SK-N-SH (cell line): Measurements from ENCODE around the gene ECI1. TPM values are rescaled to one million over a fixed set of nuclear protein-coding genes. Genes with fewer than 3 reads are reported as not detected.

Experiments
- CTCF ChIA-PET: fragments of 300-600, 350-600 bp; formaldehyde crosslinking; extraction: SDS; loops from one replicate; lab custom pipeline; 2021; lab: Yijun Ruan, JAX
- POLR2A ChIA-PET: fragments of 350-600 bp; sonication (Branson Sonifier 250); formaldehyde crosslinking; extraction: SDS; loops from one replicate; lab custom pipeline; 2020; ENCODE audit warnings: antibody characterized with exemption, inconsistent platforms; lab: Yijun Ruan, JAX
- DNase-seq: peaks from one replicate; pipeline ENCODE4 v3.0.0; 2012
- H2AFZ ChIP-seq: fragments of 200-600 bp; sonication (generic); 2 replicates; pipeline ENCODE4 v1.8.1; 2016; ENCODE audit warnings: antibody characterized with exemption, mild to moderate bottlenecking, low read depth
- H3F3A ChIP-seq: fragments of 200-600 bp; sonication (generic); replicated peaks from 2 replicates; pipeline ENCODE3; 2016; ENCODE audit warnings: antibody characterized with exemption, mild to moderate bottlenecking; ENCODE audit not compliant: insufficient read depth
- H3K27ac ChIP-seq, 2 experiments: fragments of 200-500 bp in 1 of 2; fragments of 200-600 bp in 1 of 2; sonication (Bioruptor generic) in 1 of 2; sonication (generic), shearing (Covaris generic) in 1 of 2; 2 replicates each; pipeline versions ENCODE4 v1.5.1 to v1.6.1; 2014 to 2016; ENCODE audit warnings: low read depth in 2 of 2, inconsistent platforms in 1 of 2, low read length in 1 of 2, mild to moderate bottlenecking in 1 of 2, mixed read lengths in 1 of 2
- H3K27me3 ChIP-seq: fragments of 200-600 bp; sonication (generic), shearing (Covaris generic); 2 replicates; pipeline ENCODE4 v1.6.1; 2016; ENCODE audit warnings: mixed run types; ENCODE audit not compliant: insufficient read depth
- H3K36me3 ChIP-seq, 2 experiments: fragments of 200-500 bp in 1 of 2; fragments of 200-600 bp in 1 of 2; sonication (Bioruptor generic) in 1 of 2; sonication (generic) in 1 of 2; replicated peaks in 1 of 2; 2 replicates each; pipeline versions ENCODE3 to v1.5.1; 2014 to 2016; ENCODE audit warnings: low read length in 1 of 2, mild to moderate bottlenecking in 1 of 2; ENCODE audit not compliant: insufficient read depth in 2 of 2, control insufficient read depth in 1 of 2
- H3K4me1 ChIP-seq, 2 experiments: fragments of 200-500 bp in 1 of 2; fragments of 200-600 bp in 1 of 2; sonication (Bioruptor generic) in 1 of 2; sonication (generic), shearing (Covaris generic) in 1 of 2; 2 replicates each; pipeline versions ENCODE4 v1.5.1 to v1.6.1; 2014 to 2016; ENCODE audit warnings: low read depth in 1 of 2, low read length in 1 of 2, mixed run types in 1 of 2; ENCODE audit not compliant: insufficient read depth in 2 of 2, control insufficient read depth in 1 of 2
- H3K4me2 ChIP-seq: fragments of 200-600 bp; sonication (generic), shearing (Covaris generic); 2 replicates; pipeline ENCODE4 v1.6.1; 2017; ENCODE audit warnings: mixed run types
- H3K4me3 ChIP-seq, 2 experiments: fragments of 200-500 bp in 1 of 2; fragments of 200-600 bp in 1 of 2; sonication (Bioruptor generic) in 1 of 2; sonication (generic), shearing (Covaris generic) in 1 of 2; 2 replicates each; pipeline versions ENCODE4 v1.5.1 to v1.8.1; 2014 to 2016; ENCODE audit warnings: low read depth in 2 of 2, inconsistent platforms in 1 of 2, low read length in 1 of 2, mild to moderate bottlenecking in 1 of 2, mixed read lengths in 1 of 2, moderate library complexity in 1 of 2
- H3K79me2 ChIP-seq: fragments of 200-600 bp; sonication (generic); 2 replicates; pipeline ENCODE4 v1.8.1; 2017; ENCODE audit warnings: mild to moderate bottlenecking; ENCODE audit not compliant: insufficient read depth
- H3K9ac ChIP-seq: fragments of 200-600 bp; sonication (generic); 2 replicates; pipeline ENCODE4 v1.6.1; 2017; ENCODE audit warnings: mixed run types
- H3K9me2 ChIP-seq: fragments of 200-600 bp; sonication (generic); 2 replicates; pipeline ENCODE4 v1.6.1; 2017; ENCODE audit warnings: mixed run types
- H3K9me3 ChIP-seq: fragments of 200-600 bp; sonication (generic); 2 replicates; pipeline ENCODE4 v1.6.1; 2017; ENCODE audit warnings: mixed run types, mild to moderate bottlenecking, moderate library complexity
- H4K20me1 ChIP-seq: fragments of 200-600 bp; sonication (generic); 2 replicates; pipeline ENCODE4 v1.6.1; 2017; ENCODE audit warnings: mild to moderate bottlenecking, mixed run types; ENCODE audit not compliant: insufficient read depth
- ELF1 ChIP-seq: IDR thresholded peaks from 2 replicates; pipeline ENCODE4 v1.4.0; 2012
- EP300 ChIP-seq, 2 experiments: IDR thresholded peaks; 2 replicates each; pipeline versions ENCODE4 v1.4.0 to v1.6.1; 2012; ENCODE audit warnings: borderline replicate concordance in 1 of 2, low read depth in 1 of 2, low read length in 1 of 2
- EZH2phosphoT487 ChIP-seq: fragments of 200-600 bp; sonication (generic); IDR thresholded peaks from 2 replicates; pipeline ENCODE4 v1.6.1; 2017; ENCODE audit warnings: low read depth, mixed run types, mild to moderate bottlenecking, antibody characterized with exemption, moderate library complexity, borderline replicate concordance
- FOSL2 ChIP-seq: IDR thresholded peaks from 2 replicates; pipeline ENCODE4 v1.4.0; 2012; ENCODE audit warnings: low read depth, mild to moderate bottlenecking, moderate library complexity, borderline replicate concordance
- FOXJ3 ChIP-seq: sonication (generic); formaldehyde crosslinking; IDR thresholded peaks from 2 replicates; pipeline ENCODE4 v1.5.1; 2020; ENCODE audit warnings: mild to moderate bottlenecking, missing genetic modification reagents
- FOXM1 ChIP-seq: IDR thresholded peaks from 2 replicates; pipeline ENCODE4 v1.4.0; 2012; ENCODE audit warnings: low read depth, mild to moderate bottlenecking
- IRF3 ChIP-seq: fragments of 150-350 bp; IDR thresholded peaks from 2 replicates; pipeline ENCODE4 v1.6.1; 2016; ENCODE audit warnings: mild to moderate bottlenecking, low read depth, low read length
- JUND ChIP-seq: IDR thresholded peaks from 2 replicates; pipeline ENCODE4 v1.4.0; 2012
- PBX3 ChIP-seq: IDR thresholded peaks from 2 replicates; pipeline ENCODE4; 2012
- POLR2AphosphoS5 ChIP-seq: IDR thresholded peaks from 2 replicates; pipeline ENCODE4 v1.6.1; 2012; ENCODE audit warnings: low read depth, low read length
- RAD21 ChIP-seq: IDR thresholded peaks from 2 replicates; pipeline ENCODE4 v1.6.1; 2012; ENCODE audit warnings: mild to moderate bottlenecking, low read length
- RXRA ChIP-seq: IDR thresholded peaks from 2 replicates; pipeline ENCODE4 v1.4.0; 2012; ENCODE audit warnings: low read depth, mild to moderate bottlenecking, borderline replicate concordance
- YY1 ChIP-seq: IDR thresholded peaks from 2 replicates; pipeline ENCODE4 v1.4.0; 2012; ENCODE audit warnings: low read depth, mild to moderate bottlenecking
- WGBS: methylation state at CpG from one replicate; pipeline ENCODE4 v1.1.6; 2017; ENCODE audit warnings: low lambda C conversion rate; 5-methylcytosine and 5-hydroxymethylcytosine counted together
- polyA plus RNA-seq, 3 experiments: library from polyadenylated mRNA; depleted of rRNA; stranded (reverse); fragments of >200 nt; gene quantifications; 2 replicates each; pipeline ENCODE4 v1.2.3, GENCODE V29; 2012
- TF ChIP-seq, protein P1 (sequence below): fragments of 200-600 bp; sonication (generic); IDR thresholded peaks from 2 replicates; pipeline ENCODE4 v1.6.1; 2017; ENCODE audit warnings: antibody characterized with exemption, mild to moderate bottlenecking, moderate library complexity
- TF ChIP-seq, protein P2 (sequence below): IDR thresholded peaks from 2 replicates; pipeline ENCODE4 v1.4.0; 2012; ENCODE audit warnings: low read depth, borderline replicate concordance
- TF ChIP-seq, protein P3 (sequence below): IDR thresholded peaks from 2 replicates; pipeline ENCODE4 v1.4.0; 2012; ENCODE audit warnings: low read depth, borderline replicate concordance
- TF ChIP-seq, protein P4 (sequence below): IDR thresholded peaks from 2 replicates; pipeline ENCODE4 v1.4.0; 2012; ENCODE audit warnings: low read depth

ECI1 gene
- polyA plus RNA-seq, 1 of the 3 experiments (the other 2 are of a cell fraction), result 61.8 TPM

DNA sequence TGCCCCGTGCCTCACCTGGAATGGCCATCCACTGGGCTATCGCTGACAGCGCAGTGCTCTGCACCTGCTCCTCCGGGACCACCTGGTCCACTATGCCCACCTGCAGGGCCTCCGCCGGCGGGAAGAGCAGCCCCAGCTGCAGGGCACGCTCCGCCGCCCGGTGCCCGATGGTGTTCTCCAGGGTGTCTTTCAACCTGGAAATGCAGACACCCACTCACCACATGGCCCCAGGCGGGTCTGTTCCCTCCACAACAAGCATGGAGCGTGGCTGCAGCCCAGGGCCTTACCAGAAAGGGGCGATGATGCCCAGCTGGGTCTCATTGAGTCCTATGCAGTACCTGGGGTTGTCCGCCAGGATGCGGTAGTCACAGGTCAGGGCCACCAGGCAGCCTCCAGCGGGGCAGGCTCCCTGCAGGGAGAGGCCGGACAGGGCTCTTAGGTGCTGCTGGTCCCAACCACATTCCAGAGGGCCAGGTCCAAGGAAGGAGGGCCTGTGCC is 8.3 kb downstream of the ECI1 start (continued):
- TF ChIP-seq, protein P1, sequence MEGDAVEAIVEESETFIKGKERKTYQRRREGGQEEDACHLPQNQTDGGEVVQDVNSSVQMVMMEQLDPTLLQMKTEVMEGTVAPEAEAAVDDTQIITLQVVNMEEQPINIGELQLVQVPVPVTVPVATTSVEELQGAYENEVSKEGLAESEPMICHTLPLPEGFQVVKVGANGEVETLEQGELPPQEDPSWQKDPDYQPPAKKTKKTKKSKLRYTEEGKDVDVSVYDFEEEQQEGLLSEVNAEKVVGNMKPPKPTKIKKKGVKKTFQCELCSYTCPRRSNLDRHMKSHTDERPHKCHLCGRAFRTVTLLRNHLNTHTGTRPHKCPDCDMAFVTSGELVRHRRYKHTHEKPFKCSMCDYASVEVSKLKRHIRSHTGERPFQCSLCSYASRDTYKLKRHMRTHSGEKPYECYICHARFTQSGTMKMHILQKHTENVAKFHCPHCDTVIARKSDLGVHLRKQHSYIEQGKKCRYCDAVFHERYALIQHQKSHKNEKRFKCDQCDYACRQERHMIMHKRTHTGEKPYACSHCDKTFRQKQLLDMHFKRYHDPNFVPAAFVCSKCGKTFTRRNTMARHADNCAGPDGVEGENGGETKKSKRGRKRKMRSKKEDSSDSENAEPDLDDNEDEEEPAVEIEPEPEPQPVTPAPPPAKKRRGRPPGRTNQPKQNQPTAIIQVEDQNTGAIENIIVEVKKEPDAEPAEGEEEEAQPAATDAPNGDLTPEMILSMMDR, result no peak
- TF ChIP-seq YY1, result no peak
- TF ChIP-seq POLR2AphosphoS5, result no peak
- TF ChIP-seq FOXJ3 (CRISPR knock-in tag), result no peak
- TF ChIP-seq RAD21, result no peak
- TF ChIP-seq, all 33 proteins: peak for 0

DNA sequence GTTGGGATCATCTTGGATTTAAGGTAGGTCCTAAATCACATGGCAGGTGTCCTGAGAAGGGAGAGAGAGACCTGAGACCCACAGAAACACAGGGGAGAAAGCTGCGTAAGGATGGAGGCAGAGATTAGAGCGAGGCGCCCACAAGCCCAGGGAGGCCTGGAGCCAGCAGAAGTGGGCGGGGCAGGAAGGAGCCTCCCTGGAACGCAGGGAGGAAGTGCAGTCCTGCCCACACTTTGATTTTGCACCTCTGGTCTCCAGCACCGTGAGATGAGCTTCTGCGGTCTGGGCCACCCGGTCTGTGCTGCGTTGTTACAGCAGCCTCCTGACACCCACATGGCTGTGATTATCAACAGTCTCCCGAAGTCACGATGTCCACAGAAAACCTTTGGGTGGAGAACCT is 8.8 kb downstream of the ECI1 start:
- POLR2A ChIA-PET, result no interaction called here
- WGBS, result 97% methylated on average over 5 of the region's 11 CpGs
- no peaks in the 10 kb centered on the region for H3K27me3 ChIP-seq
- CTCF ChIA-PET, result interaction anchor here (2.2 to 2.4 kb wide), 2 partner anchors 9 to 12 kb away, joined by 5 to 8 read pairs; partner anchors contain the start of gene ECI1
- no peak overlapping the region for H3K9ac ChIP-seq
- H3K9me2 ChIP-seq, result no peaks in the 10 kb centered on the region
- no peak overlapping the region for H3K4me2 ChIP-seq
- H3K36me3 ChIP-seq, result peaks cover 8 to 33% of the 10 kb centered on the region in 2 experiments
- H3K9me3 ChIP-seq, result no peaks in the 10 kb centered on the region
- no peak overlapping the region for H3K4me3 ChIP-seq
- H4K20me1 ChIP-seq, result no peaks in the 10 kb centered on the region
- no peak overlapping the region for H3K27ac ChIP-seq
- peaks cover 7% of the 10 kb centered on the region for H3K79me2 ChIP-seq
- peaks cover 10% of the 10 kb centered on the region for H3F3A ChIP-seq
- no peaks in the 10 kb centered on the region for H3K4me1 ChIP-seq
- peak; percentile 22 for DNase-seq
- H2AFZ ChIP-seq, result no peak overlapping the region
- TF ChIP-seq EP300 (IDR thresholded peaks at IDR 0.05; ENCODE audit: borderline replicate concordance in 1 of 2, low read depth in 1 of 2, low read length in 1 of 2), result no peak
- no peak for TF ChIP-seq FOSL2
- no peak for TF ChIP-seq RXRA
- no peak for TF ChIP-seq IRF3
- no peak for TF ChIP-seq FOXM1
- no peak for TF ChIP-seq EZH2phosphoT487
- TF ChIP-seq YY1, result no peak
- TF ChIP-seq, protein P2, sequence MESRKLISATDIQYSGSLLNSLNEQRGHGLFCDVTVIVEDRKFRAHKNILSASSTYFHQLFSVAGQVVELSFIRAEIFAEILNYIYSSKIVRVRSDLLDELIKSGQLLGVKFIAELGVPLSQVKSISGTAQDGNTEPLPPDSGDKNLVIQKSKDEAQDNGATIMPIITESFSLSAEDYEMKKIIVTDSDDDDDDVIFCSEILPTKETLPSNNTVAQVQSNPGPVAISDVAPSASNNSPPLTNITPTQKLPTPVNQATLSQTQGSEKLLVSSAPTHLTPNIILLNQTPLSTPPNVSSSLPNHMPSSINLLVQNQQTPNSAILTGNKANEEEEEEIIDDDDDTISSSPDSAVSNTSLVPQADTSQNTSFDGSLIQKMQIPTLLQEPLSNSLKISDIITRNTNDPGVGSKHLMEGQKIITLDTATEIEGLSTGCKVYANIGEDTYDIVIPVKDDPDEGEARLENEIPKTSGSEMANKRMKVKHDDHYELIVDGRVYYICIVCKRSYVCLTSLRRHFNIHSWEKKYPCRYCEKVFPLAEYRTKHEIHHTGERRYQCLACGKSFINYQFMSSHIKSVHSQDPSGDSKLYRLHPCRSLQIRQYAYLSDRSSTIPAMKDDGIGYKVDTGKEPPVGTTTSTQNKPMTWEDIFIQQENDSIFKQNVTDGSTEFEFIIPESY, result no peak
- TF ChIP-seq PBX3, result no peak
- no peak for TF ChIP-seq ELF1
- TF ChIP-seq FOXJ3 (CRISPR knock-in tag), result no peak
- TF ChIP-seq, protein P1, result no peak
- TF ChIP-seq, protein P3, sequence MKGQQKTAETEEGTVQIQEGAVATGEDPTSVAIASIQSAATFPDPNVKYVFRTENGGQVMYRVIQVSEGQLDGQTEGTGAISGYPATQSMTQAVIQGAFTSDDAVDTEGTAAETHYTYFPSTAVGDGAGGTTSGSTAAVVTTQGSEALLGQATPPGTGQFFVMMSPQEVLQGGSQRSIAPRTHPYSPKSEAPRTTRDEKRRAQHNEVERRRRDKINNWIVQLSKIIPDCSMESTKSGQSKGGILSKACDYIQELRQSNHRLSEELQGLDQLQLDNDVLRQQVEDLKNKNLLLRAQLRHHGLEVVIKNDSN, result no peak
- TF ChIP-seq, protein P4, sequence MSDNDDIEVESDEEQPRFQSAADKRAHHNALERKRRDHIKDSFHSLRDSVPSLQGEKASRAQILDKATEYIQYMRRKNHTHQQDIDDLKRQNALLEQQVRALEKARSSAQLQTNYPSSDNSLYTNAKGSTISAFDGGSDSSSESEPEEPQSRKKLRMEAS, result no peak
- TF ChIP-seq JUND, result no peak
